ENCODE measurements around the gene DCST2. TPM values are rescaled to one million over a fixed set of nuclear protein-coding genes. Genes with fewer than 3 reads are reported as not detected.

Gene DCST2
- total RNA-seq, 1 experiment from 2014 or later: 0.21 TPM

GRCh38 chr1:155037851-155038441, 4.4 kb upstream of the DCST2 start:
- no peak for TF ChIP-seq EZH2 (IDR thresholded peaks at IDR 0.05; ENCODE audit: borderline replicate concordance, low read depth, low read length, poor library complexity, severe bottlenecking)
- TF ChIP-seq CTCF (conservative IDR thresholded peaks at IDR 0.05; ENCODE audit: low read depth, low read length): no peak
- Histone ChIP-seq H3K9me3 (ENCODE audit: low read depth, low read length, poor library complexity, severe bottlenecking) (no peaks in the 10 kb centered on the region), H3K36me3 (ENCODE audit: insufficient read depth, low read length, poor library complexity, severe bottlenecking) (no peaks in the 10 kb centered on the region), H3K27ac (ENCODE audit: low read depth, low read length, poor library complexity, severe bottlenecking) (no peak overlapping the region), H3K4me3 (ENCODE audit: low read depth, low read length, poor library complexity, severe bottlenecking) (no peak overlapping the region), H3K4me1 (ENCODE audit: insufficient read depth, low read length, poor library complexity, severe bottlenecking) (no peaks in the 10 kb centered on the region), H3K27me3 (replicated peaks; ENCODE audit: insufficient read depth, low read depth, low read length, poor library complexity) (no peaks in the 10 kb centered on the region)
- POLR2A ChIA-PET (ENCODE audit: low non-redundant PET): no interaction called here
- BruUV-seq (replicated peaks): no TSS peak
- CTCF ChIA-PET: no interaction called here
- no peak for DNase-seq (ENCODE audit: low spot score)
- intact Hi-C loops (cut with micrococcal nuclease; ENCODE audit: unreplicated experiment): no loop called here

- no TSS peak for BruUV-seq (replicated peaks)
- Histone ChIP-seq H3K4me1 (ENCODE audit: insufficient read depth, low read length, poor library complexity, severe bottlenecking) (no peaks in the 10 kb centered on the region), H3K36me3 (ENCODE audit: insufficient read depth, low read length, poor library complexity, severe bottlenecking) (no peaks in the 10 kb centered on the region), H3K4me3 (ENCODE audit: low read depth, low read length, poor library complexity, severe bottlenecking) (no peak overlapping the region), H3K9me3 (ENCODE audit: low read depth, low read length, poor library complexity, severe bottlenecking) (no peaks in the 10 kb centered on the region), H3K27ac (ENCODE audit: low read depth, low read length, poor library complexity, severe bottlenecking) (no peak overlapping the region), H3K27me3 (replicated peaks; ENCODE audit: insufficient read depth, low read depth, low read length, poor library complexity) (no peaks in the 10 kb centered on the region)
- intact Hi-C loops (cut with micrococcal nuclease; ENCODE audit: unreplicated experiment): no loop called here
- DNase-seq (ENCODE audit: low spot score): no peak
- POLR2A ChIA-PET (ENCODE audit: low non-redundant PET): interaction anchor here (0.6 kb wide), 1 partner anchor 126 kb away, joined by 9 read pairs; no protein-coding TSS in a partner anchor
- CTCF ChIA-PET: no interaction called here
- TF ChIP-seq EZH2 (IDR thresholded peaks at IDR 0.05; ENCODE audit: borderline replicate concordance, low read depth, low read length, poor library complexity, severe bottlenecking): no peak
- no peak for TF ChIP-seq CTCF (conservative IDR thresholded peaks at IDR 0.05; ENCODE audit: low read depth, low read length)
These were observed 3.5 kb upstream of the DCST2 start for GRCh38 chr1:155037043-155037442.

GRCh38 chr1:155035936-155036335, 2.4 kb upstream of the DCST2 start:
- POLR2A ChIA-PET (ENCODE audit: low non-redundant PET): no interaction called here
- Histone ChIP-seq H3K36me3 (ENCODE audit: insufficient read depth, low read length, poor library complexity, severe bottlenecking) (no peaks in the 10 kb centered on the region), H3K27ac (ENCODE audit: low read depth, low read length, poor library complexity, severe bottlenecking) (no peak overlapping the region), H3K4me3 (ENCODE audit: low read depth, low read length, poor library complexity, severe bottlenecking) (no peak overlapping the region), H3K27me3 (replicated peaks; ENCODE audit: insufficient read depth, low read depth, low read length, poor library complexity) (no peaks in the 10 kb centered on the region), H3K9me3 (ENCODE audit: low read depth, low read length, poor library complexity, severe bottlenecking) (no peaks in the 10 kb centered on the region), H3K4me1 (ENCODE audit: insufficient read depth, low read length, poor library complexity, severe bottlenecking) (no peaks in the 10 kb centered on the region)
- CTCF ChIA-PET: no interaction called here
- no TSS peak for BruUV-seq (replicated peaks)
- intact Hi-C loops (cut with micrococcal nuclease; ENCODE audit: unreplicated experiment): no loop called here
- TF ChIP-seq EZH2 (IDR thresholded peaks at IDR 0.05; ENCODE audit: borderline replicate concordance, low read depth, low read length, poor library complexity, severe bottlenecking) (no peak), CTCF (conservative IDR thresholded peaks at IDR 0.05; ENCODE audit: low read depth, low read length) (no peak)
- DNase-seq (ENCODE audit: low spot score): no peak
